HFFc6 (cell line): ENCODE data around the gene PROM1. TPM values are rescaled to one million over a fixed set of nuclear protein-coding genes. Genes with fewer than 3 reads are reported as not detected.

Experiments used
- DNase-seq: peaks from one replicate; pipeline ENCODE4 v3.0.0-alpha.2; 2018
- H3K27ac Mint-ChIP-seq: 2 replicates; pipeline ENCODE4 v1.8.0; 2020; ENCODE audit warnings: mild to moderate bottlenecking, mixed read lengths
- H3K27me3 Mint-ChIP-seq: 2 replicates; pipeline ENCODE4 v1.8.0; 2021; ENCODE audit warnings: mild to moderate bottlenecking, moderate library complexity, mixed read lengths; ENCODE audit not compliant: insufficient read depth
- H3K36me3 Mint-ChIP-seq: 2 replicates; pipeline ENCODE4 v1.8.0; 2021; ENCODE audit warnings: low read depth, mixed read lengths
- H3K4me1 Mint-ChIP-seq: 2 replicates; pipeline ENCODE4 v1.8.0; 2020; ENCODE audit warnings: low read depth, mixed read lengths
- H3K4me3 Mint-ChIP-seq: 2 replicates; pipeline ENCODE4 v1.8.0; 2020; ENCODE audit warnings: mild to moderate bottlenecking, moderate library complexity, mixed read lengths
- H3K9me3 Mint-ChIP-seq: 2 replicates; pipeline ENCODE4 v1.8.0; 2020; ENCODE audit warnings: mild to moderate bottlenecking, mixed read lengths
- total RNA-seq, 6 experiments: library from RNA; stranded (reverse); fragmentation: NEBNext Ultra II Directional; extraction: Animal tissue kit (Norgen Biotek cat#: 25700); gene quantifications; 2 replicates in 1 of 6; 3 replicates in 5 of 6; pipeline ENCODE4 v1.2.3, GENCODE V29; 2021
- TF ChIP-seq, protein P1 (sequence below): fragments of 200-600 bp; sonication (generic); IDR thresholded peaks from 2 replicates; pipeline ENCODE4 v1.5.0; 2021; ENCODE audit warnings: antibody characterized with exemption, mild to moderate bottlenecking

PROM1 gene
- total RNA-seq, 6 experiments from 2014 or later = 0.28 TPM; not detected in 5

DNA sequence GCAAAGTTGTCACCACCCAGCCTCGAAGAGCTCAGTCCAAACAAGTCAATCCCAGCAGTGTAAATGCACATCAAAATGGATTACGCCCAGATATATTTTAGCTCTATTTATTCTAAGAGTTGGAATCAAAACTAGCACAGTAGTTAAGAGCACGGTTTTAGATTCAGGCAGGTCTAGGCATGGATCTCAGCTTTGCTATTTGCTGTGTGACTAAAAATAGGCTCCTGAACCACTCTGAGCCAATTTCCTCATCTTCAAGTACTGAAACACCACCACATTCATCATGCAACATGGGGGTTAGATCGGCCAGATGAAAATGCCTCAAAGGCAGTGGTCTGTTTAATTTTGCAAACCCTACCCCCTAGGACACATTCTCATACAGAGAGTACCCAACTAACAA lies 65.0 kb downstream of the PROM1 start:
- H3K4me1 Mint-ChIP-seq = peaks cover 7% of the 10 kb centered on the region
- H3K36me3 Mint-ChIP-seq = no peaks in the 10 kb centered on the region
- no peak overlapping the region for H3K4me3 Mint-ChIP-seq

DNA sequence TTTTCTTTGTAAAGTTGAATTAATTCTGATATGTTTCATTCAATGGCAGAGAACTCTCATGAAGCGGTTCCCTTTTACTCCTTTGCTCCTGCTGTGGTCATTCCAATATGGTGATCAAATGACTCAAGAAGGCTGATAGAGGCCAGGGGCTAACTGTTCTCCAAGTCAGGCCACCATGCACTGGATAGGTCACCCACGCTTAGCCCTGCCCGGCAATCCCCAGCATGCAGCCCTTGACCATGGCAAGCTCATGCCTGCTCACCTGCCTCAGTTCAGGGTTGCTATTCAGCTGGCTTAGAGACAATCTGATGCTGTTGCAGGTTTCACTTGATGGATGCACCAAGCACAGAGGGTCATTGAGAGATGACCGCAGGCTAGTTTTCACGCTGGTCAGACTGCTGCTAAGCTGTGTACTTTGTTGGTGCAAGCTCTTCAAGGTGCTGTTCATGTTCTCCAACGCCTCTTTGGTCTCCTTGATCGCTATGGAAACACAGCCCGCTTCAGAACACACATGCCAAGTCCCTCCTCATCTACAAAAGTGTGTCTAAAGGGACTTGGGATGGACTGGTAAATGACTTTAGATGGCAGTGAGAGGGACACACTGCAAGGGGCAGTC lies 65.7 kb downstream of the PROM1 start:
- H3K9me3 Mint-ChIP-seq = no peaks in the 10 kb centered on the region
- H3K27me3 Mint-ChIP-seq = peaks cover 39% of the 10 kb centered on the region
- H3K36me3 Mint-ChIP-seq = no peaks in the 10 kb centered on the region
- peaks cover under 1% of the 10 kb centered on the region; the same call in 1 of the 2 replicates for H3K4me1 Mint-ChIP-seq
- no peak for DNase-seq
- no peak overlapping the region for H3K4me3 Mint-ChIP-seq
- TF ChIP-seq, protein P1, sequence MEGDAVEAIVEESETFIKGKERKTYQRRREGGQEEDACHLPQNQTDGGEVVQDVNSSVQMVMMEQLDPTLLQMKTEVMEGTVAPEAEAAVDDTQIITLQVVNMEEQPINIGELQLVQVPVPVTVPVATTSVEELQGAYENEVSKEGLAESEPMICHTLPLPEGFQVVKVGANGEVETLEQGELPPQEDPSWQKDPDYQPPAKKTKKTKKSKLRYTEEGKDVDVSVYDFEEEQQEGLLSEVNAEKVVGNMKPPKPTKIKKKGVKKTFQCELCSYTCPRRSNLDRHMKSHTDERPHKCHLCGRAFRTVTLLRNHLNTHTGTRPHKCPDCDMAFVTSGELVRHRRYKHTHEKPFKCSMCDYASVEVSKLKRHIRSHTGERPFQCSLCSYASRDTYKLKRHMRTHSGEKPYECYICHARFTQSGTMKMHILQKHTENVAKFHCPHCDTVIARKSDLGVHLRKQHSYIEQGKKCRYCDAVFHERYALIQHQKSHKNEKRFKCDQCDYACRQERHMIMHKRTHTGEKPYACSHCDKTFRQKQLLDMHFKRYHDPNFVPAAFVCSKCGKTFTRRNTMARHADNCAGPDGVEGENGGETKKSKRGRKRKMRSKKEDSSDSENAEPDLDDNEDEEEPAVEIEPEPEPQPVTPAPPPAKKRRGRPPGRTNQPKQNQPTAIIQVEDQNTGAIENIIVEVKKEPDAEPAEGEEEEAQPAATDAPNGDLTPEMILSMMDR = no peak
- no peak overlapping the region for H3K27ac Mint-ChIP-seq

More for the DNA sequence above, 65.0 kb downstream of the PROM1 start:
- Mint-ChIP-seq H3K27ac (no peak overlapping the region), H3K27me3 (peaks cover 34% of the 10 kb centered on the region), H3K9me3 (no peaks in the 10 kb centered on the region)
- no peak for DNase-seq
- TF ChIP-seq, protein P1 = no peak

DNA sequence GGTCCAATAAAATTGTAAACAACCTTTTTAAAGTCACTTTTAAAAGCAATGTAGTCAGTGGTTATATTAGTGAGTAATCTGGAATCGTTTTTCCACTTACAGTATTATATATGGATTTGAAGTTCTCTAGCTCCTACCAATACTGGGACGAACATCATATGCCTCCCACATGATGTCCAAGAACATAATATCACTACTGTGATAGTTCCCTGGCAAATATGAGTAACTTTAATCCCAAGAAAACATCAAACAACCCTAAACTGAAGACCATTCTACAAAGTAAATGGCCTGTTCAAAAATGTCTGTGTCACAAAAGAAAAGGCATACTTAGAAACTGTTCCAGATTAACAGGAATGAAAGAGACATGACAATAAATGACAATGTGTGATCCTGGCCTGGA lies 67.3 kb downstream of the PROM1 start:
- Mint-ChIP-seq H3K27me3 (peaks cover 43% of the 10 kb centered on the region), H3K4me1 (no peaks in the 10 kb centered on the region), H3K36me3 (no peaks in the 10 kb centered on the region), H3K4me3 (no peak overlapping the region), H3K27ac (no peak overlapping the region), H3K9me3 (no peaks in the 10 kb centered on the region)
- no peak for DNase-seq
- TF ChIP-seq, protein P1 = no peak

DNA sequence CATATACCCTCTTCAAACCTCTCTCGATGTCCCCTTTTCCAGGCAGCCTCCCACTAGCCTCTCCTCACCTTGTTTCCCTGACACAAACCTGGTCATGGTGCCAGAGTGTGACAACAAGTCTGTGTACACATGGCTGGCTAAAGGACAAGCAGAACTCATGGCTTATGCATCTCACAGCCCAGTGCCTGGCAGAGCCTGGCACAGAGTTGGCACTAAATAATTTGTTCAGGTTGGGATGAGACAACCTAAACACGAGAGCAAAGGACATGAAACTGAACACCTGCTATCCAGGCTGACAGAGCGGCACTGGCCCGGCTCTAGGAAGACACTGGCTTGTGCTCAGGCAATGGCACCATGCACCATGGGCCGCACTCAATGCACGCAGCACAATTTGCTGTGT lies 72.7 kb downstream of the PROM1 start:
- Mint-ChIP-seq H3K9me3 (no peaks in the 10 kb centered on the region), H3K4me1 (no peaks in the 10 kb centered on the region), H3K36me3 (no peaks in the 10 kb centered on the region), H3K4me3 (no peak overlapping the region), H3K27ac (no peak overlapping the region), H3K27me3 (peaks cover 34% of the 10 kb centered on the region)
- DNase-seq = no peak
- TF ChIP-seq, protein P1 = no peak

GRCh38 chr4:16009153-16009552 lies 74.7 kb downstream of the PROM1 start:
- H3K36me3 Mint-ChIP-seq = no peaks in the 10 kb centered on the region
- H3K4me1 Mint-ChIP-seq = no peaks in the 10 kb centered on the region
- H3K27ac Mint-ChIP-seq = no peak overlapping the region
- DNase-seq = no peak
- H3K27me3 Mint-ChIP-seq = peaks cover 29% of the 10 kb centered on the region
- H3K4me3 Mint-ChIP-seq = no peak overlapping the region
- H3K9me3 Mint-ChIP-seq = no peaks in the 10 kb centered on the region
- TF ChIP-seq, protein P1 = no peak
